HG02981 (cell line): Measurements from ENCODE around the gene ABL1.

Experiments
- ATAC-seq: cut with Tn5 transposase; IDR thresholded peaks from one replicate; pipeline ENCODE4 v1.9.1; 2021; ENCODE audit warnings: mild to moderate bottlenecking, moderate library complexity; ENCODE audit not compliant: unreplicated experiment

The ABL1 gene

DNA sequence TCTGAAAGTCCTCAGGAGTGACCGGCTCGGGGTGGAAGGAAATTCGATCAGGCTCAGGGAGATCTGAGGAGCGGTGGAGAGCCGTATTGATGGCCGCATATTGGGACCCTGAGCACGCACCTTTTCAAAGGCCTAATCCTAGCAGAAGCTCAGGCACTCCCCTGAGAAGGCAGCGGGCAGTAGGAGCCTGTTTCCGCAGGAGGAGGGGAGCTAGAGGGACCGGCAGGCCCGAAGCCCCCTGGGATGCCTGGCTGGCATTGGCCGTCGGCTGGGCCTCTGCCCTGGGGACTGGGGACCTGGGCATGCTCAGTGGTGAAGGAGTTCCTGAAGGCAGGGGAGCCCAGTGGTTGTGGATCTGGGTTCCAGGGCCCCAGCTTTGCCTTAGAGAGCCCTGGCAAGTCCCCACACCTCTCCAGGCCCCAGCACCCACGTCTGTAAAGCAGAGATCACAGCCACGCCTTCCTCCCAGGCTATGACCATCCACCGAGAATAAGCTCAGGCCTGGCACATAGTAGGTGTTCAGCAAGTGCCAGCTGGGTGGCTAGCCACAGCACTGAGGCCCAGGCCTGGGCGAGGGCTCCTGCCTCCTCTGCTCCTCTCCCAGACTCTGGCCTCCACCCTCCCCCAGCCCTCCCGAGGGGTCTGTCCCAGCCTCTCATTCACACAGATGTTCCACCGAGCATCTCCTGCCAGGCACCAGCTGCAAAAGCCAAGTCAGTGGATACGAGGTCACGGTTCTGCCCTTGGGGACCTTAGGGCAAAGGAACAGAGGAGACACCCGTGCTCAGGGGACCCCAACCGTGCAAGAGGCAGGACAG is 78.8 kb downstream of the ABL1 start:
- ATAC-seq, result no peak

- no peak for ATAC-seq
Observed at GRCh38 chr9:130914417-130915095, 79.5 kb downstream of the ABL1 start.

- no peak for ATAC-seq
Observed at GRCh38 chr9:130915096-130915447, 80.0 kb downstream of the ABL1 start.

- no peak for ATAC-seq
Observed at GRCh38 chr9:130917168-130917960, 82.3 kb downstream of the ABL1 start.

GRCh38 chr9:130918101-130918825 is 83.2 kb downstream of the ABL1 start:
- no peak for ATAC-seq

DNA sequence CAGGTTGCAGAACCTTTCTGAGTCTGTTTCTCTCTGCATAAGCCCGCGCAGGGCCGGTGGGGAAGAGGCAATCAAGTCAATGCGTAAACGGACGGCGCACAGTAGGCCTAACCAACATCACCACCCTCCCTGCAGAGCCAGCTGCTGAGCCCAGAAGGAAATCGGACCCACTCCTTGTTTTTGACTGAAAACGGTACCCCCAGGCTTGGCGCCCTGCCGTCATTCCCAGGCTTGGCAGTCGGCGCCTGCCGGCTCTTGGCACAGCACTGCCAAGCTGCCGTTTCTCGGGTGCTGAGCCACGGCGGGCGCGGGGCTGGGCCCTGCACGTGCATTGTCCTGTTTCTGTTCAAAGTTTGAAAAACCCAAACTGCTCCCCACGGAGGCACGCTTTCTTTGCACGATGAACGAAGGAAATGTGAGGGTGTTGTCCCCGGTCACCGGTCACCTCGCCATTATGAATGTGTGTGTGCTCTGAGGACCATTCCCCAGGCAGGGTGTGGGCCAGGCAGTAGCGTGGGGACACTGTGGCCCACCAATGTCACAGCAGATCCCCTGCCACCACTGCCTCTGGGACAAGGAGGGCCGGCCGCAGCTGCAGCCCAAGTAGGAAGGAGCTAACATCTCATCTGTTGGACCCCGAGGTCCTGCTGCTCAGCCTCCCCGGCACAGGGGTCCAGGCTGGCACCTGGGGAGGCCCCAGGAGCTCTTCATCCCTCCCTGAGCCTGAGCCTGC is 83.9 kb downstream of the ABL1 start:
- ATAC-seq, result no peak

DNA sequence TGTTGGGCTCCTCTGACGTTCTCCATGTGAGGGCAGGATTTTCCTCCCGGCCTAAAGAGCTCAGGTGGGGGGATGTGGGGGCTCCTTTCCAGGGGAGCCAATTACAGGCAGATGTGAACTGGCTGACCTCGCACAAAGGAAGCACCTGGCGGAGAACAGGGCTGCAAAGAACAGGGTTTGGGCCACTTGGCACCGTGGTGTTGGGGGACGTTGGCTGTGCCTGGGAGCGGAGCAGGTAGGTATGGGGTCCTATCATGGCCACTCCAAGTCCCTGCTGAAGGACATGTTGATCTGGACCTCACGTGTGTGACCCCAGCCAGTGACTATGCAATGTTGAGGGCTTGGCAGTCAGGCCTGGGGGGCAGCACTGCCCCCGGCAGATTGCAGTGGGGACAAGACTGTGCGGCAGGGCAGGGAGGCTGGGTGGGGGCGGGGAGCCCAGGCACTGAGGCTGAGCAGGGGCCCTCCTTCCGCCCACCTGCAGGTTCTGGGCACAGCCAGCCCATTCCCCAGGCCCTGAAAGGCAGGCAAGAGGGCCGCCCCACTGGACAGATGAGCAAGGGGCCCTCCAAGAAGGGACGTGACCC is 84.6 kb downstream of the ABL1 start:
- ATAC-seq, result no peak

GRCh38 chr9:130920233-130920632 is 85.2 kb downstream of the ABL1 start:
- ATAC-seq, result no peak

GRCh38 chr9:130920762-130921299 is 85.8 kb downstream of the ABL1 start:
- no peak for ATAC-seq

GRCh38 chr9:130921300-130921988 is 86.4 kb downstream of the ABL1 start:
- ATAC-seq, result no peak

- ATAC-seq, result no peak
Observed at GRCh38 chr9:130921989-130922892, 87.2 kb downstream of the ABL1 start.

DNA sequence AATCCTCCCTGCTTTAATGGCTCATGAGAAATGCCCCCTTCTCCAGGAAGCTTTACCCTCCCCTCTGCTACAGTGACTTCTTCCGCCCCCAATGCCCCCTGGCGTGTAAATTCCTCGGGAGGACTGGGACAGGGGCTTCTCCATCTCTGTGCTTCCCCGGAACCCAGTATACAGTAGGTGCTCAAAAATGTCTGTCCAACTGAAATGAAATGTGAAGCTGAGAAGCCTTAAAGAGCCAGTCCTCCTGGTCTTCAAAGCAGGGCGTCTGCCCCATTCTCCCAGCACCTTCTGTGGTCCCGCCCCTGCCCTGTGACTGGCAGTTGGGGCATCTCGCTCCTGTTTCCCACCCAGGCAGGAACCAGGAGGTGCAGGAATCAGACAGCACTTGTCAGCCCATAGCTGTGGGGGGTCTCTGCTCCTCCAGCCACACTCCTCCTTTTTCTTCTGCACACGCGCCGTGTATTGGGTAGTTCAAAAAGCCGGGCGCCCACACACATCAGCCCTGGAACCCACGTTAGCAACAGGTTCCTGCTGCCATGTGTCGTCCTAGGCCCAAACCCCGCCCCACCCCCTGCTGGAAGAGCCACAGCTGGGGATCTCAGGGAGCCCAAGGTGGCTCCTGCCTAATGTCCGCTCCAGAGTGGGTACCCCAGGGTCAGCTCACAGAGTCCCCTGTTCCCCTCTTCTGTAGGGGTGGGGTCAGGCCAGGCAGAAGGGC is 88.0 kb downstream of the ABL1 start:
- ATAC-seq, result no peak

DNA sequence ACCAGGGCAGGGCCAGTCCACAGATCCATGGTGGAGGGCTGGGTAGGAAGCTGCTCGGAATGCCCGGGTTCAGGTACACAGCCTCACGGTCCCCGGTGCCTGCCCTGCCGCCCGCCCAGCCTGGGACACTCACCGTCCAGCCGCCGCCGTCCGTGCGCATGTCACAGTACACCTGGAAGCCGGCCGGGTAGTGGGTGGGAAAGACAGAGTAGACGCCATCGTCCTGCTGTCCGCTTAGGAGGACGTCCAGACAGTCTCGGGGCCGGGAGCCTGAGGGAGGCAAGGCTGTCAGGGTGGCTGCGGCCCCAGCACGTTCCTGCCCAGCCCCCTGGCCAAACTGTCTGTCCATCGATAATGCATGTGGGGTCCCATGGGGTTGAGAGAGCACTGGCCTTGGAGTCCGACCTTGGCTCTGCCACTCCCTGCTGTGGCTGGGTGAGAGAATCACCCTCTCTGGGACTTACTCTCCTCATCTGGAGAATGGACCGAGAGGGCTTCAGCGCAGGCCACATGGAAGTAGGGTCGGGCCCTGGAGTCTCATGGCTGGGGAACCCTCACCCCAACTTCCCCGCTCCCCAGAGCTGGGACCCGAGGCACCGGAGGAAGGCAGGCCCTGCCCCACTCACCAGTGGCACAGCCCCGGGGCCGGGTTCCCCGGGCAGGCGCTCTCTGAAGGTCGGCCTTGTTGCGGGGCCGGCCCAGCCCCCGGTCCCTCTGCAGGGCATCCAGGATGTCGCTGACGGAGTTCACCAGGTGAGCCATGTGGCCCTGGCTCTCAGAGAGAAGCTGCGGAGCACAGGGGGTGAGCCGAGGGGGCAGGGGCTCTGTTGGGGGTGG is 88.8 kb downstream of the ABL1 start:
- ATAC-seq, result no peak

DNA sequence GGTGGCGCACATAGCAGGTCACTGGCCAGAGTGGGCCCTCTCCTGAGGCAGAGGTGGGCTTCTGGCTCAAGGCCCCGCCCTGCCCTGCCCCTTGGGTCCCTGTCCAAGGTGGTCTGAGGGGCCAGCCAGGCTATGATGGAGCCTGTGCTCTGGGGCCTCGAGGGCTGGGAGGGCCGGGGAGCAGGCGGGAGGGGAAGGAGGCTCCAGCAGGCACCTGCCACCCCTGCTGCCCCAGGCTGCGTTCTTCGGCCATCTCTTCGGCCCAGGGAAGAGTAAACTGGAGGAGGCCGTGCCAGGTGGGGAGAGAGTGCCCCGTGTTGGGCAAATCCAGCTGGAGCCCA is 89.4 kb downstream of the ABL1 start:
- ATAC-seq, result no peak

DNA sequence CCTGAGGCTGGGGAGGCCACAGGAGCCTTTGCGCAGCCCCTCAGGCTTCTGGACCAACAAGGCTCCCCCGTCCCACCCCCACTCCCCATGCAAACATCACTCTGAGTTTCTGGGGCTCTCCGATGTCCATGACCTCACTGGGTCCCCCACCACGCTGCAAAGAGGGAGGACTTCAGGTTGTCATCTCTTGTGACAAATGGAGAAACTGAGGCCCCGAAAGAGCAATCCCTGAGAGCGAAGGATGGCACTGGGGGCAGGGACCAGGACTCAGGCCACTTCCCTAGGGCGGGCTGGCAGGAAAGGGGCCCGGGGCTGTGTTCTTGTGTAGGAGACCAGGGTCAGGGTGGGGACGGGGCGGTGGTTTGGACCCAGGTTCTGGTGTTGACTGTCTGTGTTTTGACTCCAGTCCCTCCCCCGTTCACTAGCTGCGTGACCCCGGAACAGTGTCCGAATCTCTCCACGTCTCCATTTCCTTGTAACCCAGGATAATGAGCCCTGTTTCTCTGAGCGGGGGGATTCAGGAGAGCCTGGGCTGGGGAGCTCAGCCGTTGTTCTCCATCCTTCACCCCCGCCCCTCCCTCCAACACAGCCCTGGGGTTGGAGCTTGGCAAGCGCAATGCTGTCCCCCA is 90.1 kb downstream of the ABL1 start:
- no peak for ATAC-seq

DNA sequence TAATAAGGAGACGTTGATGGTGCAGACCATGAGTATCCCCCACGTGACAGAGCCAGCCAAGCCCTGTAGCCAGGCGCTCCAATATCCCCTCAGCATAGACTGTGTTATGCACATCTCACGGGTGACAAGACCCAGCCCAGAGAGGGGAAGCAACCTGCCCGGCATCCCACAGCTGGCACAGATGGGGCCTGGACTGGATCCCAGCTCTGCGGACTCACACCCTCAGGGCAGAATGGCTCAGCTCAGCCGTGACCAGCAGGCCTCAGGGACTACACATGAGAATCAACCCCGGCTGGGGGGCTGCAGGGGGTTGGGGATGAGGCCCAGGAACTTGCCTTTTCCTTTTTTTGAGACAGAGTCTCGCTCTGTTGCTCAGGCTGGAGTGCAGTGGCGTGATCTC is 92.3 kb downstream of the ABL1 start:
- no peak for ATAC-seq
